GM18858 (cell line): ENCODE measurements around the gene C7.
"Not testable (repeated sequence)": the region's sequence is repeated elsewhere in the genome, so short reads cannot be mapped to it uniquely, and the experiment has no call there.

Experiments
- ATAC-seq: cut with Tn5 transposase; IDR thresholded peaks from one replicate; pipeline ENCODE4 v1.9.1; 2021; ENCODE audit not compliant: unreplicated experiment

Gene C7

DNA sequence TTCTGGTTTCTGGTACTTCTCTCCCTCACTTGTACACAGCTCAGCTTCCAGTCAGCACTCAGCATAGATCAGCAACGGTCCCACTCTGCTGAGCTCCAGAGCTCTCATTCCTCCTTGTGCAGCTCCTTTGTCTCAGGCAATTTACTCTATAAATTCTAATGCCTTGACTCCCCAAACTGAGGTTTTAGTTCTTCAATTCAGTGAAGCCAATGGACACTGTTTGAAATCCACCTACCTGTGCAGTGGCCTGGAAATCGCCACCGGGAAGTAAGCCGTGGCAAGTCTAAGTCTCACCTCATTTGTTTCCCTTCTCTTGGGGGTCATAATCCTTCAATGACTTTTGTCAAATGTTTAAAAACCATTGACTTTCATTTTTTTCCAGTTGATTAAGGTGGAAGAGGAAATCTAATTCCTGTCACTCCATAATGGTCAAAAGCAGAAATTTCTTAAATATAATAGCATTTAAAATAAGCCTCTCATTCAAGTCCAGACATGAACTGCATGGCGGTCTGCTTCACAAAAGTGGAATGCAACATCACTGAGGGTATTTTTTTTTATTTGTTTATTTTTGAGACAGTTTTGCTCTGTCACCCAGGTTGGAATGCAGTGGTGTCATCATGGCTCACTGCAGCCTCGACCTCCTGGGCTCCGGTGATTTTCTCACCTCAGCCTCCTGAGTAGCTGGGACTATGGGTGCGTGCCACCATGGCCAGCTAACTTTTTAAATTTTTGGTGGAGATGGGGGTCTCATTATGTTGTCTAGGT, 79.6 kb downstream of the C7 start:
- ATAC-seq: no peak

DNA sequence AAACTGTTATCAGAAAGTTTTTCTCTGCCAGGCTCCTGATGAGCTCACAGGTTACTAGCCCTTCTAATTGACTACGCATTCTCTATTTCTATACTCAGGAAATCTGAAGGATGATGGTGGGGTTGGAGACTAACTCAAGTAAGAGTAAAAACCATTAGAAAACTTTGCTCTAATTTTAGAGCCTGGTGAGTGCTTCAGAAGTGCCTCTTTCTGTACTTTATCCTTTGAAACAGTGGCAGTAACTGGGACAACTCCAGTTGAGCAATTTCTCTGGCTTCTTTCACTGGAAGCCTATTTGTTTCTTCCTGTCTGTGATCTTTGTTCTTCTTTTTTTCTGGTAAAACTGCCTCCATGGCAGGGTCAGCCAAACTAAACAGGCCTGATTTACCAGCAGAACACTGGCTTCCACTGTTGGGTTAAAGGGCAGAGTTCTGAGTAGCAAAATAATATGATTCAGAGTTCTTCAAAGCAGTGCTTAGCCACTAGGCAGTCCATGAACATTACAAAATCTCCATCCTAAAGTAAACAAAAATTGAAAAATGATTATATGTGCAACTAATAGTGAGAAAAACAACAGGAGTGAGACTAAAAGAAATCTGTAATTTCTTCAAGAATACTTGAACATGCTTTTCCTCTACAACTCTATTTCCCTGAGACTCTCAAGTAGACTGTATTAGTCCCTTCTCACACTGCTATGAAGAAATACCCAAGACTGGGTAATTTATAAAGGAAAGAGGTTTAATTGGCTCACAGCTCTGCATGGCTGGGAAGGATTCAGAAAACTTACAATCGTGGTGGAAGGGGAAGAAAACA, 82.1 kb downstream of the C7 start:
- no peak for ATAC-seq

DNA sequence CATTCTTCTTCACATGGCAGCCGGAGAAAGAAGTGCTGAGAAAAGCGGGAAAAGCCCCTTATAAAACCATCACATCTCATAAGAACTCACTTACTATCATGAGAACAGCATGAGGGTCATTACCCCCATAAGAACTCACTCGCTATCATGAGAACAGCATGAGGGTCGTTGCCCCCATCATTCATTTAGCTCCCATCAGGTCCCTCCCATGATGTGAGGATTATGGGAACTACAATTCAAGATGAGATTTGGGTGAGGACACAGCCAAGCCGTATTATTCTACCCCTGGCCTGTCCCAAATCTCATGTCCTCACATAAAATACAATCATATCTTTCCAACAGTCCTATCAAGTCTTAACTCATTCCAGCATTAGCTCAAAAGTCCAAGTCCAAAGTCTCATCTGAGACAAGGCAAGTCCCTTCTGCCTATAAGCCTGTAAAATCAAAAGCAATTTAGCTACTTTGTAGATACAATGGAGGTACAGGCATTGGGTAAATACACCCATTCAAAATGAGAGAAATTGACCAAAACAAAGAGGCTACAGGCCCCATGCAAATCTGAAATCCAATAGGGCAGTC, 82.8 kb downstream of the C7 start:
- ATAC-seq: no peak

DNA sequence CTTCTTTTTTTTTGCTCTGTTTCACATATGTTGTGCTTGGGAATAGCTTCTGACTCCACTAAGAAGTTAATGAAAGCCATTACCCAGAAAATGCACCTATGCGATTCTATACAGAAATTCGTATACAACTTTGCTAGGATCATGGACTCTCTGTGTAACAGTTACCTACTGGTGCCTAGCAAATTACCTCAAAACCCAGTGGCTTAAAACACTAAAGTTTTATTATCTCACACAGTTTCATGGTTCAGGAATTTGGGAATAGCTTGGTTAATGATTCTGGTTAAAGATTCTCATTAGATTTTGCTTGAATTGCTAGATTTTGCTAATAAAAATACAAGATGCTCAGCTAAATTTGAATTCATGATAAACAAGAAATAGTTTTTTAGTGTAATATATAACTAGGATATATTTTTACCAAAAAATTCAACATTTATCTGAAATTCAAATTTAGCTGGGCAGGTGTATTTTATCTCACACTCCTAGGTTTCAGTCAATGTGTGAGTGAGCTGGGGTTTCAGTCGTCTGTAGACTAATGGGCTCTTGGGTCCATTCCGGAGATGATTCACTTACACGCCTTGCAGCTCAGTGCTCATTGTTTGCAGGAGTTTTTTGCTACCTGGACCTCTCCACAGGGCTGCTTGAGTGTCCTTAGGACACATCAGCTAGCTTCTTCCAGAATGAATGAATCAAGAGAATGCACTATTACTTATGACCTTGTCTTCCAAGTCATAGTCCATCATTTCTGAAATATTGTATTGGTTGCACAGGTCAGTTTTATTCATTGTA, 86.7 kb downstream of the C7 start:
- no peak for ATAC-seq

DNA sequence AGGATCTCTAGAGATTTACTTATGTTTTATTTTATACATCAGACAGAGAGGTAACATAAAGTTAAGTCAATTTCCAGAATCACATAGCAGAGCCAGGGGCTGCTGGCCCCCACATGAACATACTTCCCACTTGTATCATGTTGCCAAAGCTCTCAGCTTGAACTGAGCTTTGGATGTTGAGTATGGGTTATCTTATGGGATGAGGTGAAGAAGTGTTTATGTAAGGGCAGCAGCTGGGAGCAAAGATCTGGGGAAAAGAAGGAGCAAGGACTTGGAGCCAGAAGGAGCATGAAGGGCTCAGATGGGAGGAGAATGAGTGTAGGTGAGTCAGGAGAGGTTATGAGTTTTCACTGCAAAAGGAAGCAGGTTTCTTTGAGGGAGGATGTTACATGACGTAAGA, 89.8 kb downstream of the C7 start:
- no peak for ATAC-seq

DNA sequence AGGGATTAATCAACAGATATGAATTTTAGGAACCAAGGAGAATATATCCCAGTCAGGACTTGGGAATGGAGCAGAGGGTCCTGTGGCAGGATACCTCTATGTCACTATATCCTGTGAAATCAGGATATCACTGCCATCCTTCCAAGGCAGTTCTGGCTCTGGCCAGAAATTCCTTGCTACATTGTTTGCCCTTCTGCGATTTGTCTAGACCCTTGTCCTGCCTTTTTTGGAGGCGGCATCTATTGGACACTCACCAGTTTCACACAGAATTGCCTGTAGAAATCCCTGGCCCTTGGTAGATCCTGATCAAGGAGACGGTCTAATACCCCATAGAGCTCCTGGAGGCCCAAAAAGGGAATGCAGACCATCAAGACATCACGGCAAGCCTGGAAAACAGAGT, 90.7 kb downstream of the C7 start:
- no peak for ATAC-seq

DNA sequence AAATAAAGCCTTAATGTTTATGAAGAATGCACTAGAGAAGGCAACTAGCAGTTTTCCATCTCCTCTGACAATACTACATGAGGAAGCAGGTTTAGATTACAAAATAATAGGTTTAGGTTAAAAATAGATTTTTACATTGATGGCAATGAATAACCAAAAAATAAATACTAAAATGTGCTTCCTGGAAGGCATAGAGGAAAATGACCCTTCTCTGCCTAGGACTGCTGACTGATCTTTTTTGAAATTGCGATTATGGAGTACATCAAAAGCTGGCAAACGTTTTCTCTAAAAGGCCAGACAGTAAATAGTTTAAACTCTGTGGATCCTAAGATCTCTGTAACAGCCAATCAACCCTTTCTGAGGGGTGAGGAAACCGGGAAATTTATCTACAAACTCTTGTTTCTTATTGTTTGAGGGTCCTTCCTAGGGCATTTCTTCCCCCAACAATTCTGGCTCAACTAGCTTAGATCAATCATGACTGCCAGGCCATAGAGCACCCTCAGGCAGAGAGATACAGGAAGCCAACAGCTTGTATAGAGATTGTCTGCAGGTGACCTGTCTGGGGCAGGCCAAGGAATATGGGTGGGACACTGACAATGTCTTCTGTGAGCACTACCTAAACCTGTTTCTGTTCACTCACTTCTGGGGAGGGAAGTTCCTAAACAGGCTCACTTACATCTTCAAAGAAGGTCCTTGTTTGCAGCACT, 94.5 kb downstream of the C7 start:
- ATAC-seq: no peak

DNA sequence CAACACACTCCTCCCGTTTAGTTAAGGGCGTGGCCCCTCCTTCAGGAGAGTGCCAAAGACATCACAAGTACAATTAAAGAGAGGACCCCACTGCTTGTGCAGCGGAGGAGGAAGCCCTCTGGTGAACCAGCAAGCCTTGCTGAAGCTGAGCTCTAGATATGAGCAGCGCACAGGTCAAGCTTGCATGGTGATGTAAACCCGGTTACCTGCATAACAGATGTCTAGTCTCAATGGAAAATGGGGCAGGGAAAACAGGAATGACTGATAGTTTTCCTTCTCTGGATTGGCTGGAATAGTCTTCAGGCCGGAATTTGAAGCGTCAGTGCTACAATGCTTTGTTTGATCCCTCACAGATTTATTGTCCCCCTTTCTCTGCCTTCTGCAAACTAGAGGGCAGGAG, 95.6 kb downstream of the C7 start:
- ATAC-seq: no peak

DNA sequence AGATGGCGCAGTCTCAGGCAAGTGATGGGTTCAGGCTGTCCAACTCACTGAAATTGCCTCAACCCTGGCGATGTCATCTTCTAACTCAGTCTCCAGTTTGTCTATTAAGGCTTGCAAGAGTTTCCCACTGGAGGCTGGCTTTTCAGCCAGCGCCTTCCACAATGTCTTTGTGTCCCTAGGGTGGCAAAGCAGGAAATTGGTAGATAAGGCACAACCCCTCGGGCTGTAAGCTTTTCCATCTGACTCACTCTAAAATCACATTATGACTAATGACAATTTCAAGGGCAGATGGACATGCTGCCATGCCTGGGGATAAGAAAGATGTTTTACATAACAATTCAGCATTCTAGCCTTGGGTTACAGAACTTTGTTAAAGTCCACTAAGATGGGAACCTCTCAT, 99.9 kb downstream of the C7 start:
- no peak for ATAC-seq

DNA sequence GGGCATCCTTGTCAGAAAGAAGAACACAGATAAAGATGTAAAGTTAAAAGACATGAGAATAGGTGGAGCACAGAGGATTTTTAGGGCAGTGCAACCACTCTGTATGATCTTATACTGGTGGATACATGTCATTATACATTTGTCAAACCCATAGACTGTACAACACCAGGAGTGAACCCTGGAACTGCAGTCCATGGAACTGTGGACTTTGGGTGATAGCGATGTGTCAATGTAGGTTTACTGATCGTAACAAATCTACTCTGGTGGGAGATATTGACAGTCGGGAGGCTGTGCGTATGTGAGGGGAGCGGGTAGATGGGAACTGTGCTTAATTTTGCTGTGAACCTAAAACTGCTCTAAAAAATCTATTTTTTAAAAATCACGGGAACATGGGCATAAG, 101.3 kb downstream of the C7 start:
- no peak for ATAC-seq

DNA sequence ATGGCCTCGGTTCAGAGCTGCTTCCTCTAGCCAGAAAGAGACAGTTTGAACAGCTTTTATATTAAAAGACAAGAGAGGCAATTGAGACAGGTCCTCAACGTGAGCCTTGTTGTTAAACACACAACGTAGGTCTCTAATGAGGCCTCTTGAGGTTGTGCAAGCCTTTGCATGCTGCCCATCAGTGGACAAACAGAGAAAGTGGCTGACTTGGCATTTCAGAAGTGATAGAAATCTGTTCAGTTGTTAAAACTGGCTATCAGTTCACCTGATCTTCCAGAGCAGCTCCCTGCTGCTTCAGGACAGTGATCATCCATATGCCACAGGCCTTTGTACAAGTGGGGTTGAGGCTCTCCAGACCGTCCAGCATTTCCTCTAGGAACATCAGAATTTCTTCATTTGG, 103.0 kb downstream of the C7 start:
- no peak for ATAC-seq

DNA sequence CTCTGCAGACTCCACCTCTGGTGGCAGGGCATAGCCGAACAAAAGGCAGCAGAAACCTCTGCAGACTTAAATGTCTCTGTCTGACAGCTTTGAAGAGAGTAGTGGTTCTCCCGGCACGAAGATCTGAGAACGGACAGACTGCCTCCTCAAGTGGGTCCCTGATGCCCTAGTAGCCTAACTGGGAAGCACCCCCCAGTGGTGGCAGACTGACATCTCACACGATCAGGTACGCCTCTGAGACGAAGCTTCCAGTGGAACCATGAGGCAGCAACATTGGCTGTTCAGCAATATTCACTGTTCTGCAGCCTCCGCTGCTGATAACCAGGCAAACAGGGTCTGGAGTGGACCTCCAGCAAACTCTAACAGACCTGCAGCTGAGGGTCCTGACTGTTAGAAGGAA, 113.3 kb downstream of the C7 start:
- ATAC-seq: not testable (repeated sequence)
